Measurements from ENCODE around the gene DGKI.

DNA sequence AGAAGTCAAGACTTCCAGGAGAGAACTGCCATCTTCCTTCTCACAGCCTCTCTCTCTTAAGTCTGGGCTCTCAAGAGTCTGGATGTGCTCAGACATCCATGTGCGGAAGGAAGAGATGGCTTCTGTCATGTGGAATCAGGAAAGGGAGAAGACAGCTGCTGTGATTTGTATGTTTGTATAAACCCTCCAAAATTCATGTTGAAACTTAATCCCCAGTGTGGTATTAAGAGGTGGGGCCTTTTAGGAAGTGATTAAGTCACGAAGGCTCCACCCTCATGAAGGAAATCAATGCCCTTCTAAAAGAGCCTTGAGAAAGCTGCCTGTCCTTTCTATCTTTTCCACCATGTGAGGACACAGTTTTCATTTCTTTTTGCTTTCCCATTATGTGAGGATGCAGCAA is 429.3 kb downstream of the DGKI start:
- TF ChIP-seq, protein P1, sequence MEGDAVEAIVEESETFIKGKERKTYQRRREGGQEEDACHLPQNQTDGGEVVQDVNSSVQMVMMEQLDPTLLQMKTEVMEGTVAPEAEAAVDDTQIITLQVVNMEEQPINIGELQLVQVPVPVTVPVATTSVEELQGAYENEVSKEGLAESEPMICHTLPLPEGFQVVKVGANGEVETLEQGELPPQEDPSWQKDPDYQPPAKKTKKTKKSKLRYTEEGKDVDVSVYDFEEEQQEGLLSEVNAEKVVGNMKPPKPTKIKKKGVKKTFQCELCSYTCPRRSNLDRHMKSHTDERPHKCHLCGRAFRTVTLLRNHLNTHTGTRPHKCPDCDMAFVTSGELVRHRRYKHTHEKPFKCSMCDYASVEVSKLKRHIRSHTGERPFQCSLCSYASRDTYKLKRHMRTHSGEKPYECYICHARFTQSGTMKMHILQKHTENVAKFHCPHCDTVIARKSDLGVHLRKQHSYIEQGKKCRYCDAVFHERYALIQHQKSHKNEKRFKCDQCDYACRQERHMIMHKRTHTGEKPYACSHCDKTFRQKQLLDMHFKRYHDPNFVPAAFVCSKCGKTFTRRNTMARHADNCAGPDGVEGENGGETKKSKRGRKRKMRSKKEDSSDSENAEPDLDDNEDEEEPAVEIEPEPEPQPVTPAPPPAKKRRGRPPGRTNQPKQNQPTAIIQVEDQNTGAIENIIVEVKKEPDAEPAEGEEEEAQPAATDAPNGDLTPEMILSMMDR (conservative IDR thresholded peaks at IDR 0.05 in 1 of 2, IDR thresholded peaks at IDR 0.05 in 1 of 2; ENCODE audit: low read depth in 1 of 2, low read length in 2 of 2): no peak
- no peak for TF ChIP-seq EZH2 (IDR thresholded peaks at IDR 0.05; ENCODE audit: low read length, missing control alignments)
